NCI-H2227 (cell line): ENCODE measurements around the gene SCRN2.

ENCODE experiments used
- DNase-seq: peaks from one replicate; lab custom pipeline; 2025; ENCODE audit not compliant: unreplicated experiment; lab: John Stamatoyannopoulos, UW

The SCRN2 gene

DNA sequence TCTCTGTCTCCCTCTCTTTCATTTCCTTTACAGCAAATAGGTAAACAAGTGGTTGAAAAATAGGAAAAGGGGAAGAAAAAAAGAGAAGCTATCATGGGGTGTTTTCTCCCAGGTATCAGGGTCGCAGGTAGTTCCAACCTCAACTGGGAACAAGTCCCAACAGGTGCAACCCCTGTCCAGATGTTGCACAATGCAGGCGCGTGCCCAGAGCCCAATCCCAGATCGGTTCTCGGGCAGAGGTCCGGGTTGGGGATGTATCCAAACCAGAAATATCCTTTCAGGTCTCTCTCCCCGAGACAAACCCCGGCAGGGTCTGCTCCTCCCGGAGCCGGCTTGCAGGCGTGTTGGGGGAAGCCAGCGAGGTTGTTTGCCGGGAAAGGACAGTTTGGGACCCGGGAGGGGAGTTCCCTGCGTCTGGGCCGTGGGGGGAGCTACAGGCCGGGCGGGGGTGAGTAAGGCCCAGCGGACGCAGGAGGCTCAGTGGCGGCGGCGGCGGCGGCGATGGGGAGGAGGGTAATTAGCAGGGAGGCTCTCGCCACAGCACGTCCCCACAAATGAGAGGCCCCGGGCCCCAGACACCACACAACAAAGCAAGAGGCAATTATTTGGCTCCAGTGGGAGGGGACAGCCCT lies 31.1 kb upstream of the SCRN2 start:
- peak; percentile 70 for DNase-seq

DNA sequence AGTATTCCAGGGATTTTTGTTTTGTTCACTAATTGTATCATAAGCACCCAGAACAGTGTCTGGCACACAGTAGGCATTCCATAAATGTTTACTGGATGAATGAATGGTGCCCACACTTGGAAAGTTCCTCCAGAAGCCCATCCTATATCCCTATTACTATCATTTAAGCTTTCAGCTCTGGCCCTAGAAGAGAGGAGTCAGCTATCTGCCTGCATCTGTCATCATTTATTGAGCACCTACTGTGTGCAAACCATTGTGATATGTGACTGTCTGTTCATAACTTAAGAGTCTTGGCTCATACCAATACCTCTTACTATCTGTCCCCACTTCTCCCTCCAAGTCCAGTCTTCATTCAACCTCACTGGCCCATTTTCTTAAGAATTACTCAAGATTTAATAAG lies 30.0 kb upstream of the SCRN2 start:
- DNase-seq, result no peak

DNA sequence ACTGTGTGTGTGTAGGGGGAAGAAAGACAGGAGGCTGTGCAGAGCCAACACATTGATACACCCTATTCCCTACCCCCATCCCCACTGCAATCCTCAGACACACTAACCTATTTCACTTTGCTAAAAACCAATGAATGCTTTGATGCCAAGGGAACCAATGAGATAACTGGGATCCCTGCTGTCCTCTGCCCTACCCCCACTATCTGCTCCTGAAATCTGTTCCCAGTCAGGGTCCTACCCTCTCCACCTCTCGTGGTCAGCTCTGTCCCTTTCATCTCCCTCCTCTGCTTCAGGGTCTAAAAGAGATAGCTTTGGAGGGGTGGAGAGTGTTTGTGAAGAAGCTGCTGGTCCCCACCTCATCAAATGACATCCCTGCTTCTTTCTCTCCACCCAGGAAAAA lies 29.0 kb upstream of the SCRN2 start:
- no peak for DNase-seq

DNA sequence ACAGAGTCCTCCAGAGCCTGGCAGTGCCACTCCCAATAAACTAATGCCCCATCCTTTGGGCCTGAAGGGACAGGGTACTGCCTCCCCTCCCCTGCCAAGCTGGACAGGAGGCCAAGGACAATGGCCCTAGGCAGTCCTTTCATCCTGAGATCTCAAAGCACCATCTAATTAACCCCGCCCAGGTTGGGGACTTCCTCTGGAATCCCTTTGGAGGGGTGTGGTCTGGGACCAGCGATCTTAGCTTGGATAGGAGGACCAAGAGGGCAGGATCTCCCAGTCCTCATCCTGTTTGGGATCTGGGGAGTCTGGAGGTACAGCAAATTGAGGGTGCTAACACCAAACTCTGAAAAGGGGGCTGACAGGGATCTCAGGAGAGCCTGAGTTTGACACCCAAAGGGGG lies 28.0 kb upstream of the SCRN2 start:
- no peak for DNase-seq

DNA sequence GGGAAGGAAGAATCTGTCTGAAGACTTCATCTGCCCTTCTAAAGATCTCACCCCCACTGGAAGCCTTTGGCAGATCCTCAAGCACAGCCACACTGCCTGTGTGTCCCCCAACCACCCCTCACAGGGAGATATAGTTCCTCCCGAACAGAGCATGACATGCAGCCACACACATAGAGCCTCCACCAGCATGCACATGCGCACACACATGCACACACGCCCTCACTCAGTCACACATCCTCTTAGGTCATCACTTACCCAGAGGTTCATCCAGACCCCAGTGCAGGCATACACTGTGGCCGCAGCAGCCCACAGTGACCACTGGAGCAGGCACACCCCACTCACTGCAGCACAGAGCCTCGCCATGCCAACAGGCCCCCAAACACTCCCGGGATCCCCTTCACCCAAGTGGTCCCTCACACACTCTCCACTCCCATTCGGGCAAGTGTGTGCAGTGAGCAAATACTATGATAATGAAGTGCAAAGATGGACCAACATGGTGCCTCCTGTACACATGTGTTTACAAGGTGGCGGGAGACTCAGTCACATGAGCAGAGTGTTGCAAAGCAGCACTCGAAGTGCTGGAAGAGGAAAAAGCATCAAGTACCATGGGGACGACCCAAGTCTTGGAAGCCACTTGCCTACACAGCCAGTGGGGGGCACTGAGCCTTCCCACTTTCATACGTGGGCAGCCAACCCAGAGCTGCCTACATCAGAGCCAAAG lies 26.9 kb upstream of the SCRN2 start:
- no peak for DNase-seq

DNA sequence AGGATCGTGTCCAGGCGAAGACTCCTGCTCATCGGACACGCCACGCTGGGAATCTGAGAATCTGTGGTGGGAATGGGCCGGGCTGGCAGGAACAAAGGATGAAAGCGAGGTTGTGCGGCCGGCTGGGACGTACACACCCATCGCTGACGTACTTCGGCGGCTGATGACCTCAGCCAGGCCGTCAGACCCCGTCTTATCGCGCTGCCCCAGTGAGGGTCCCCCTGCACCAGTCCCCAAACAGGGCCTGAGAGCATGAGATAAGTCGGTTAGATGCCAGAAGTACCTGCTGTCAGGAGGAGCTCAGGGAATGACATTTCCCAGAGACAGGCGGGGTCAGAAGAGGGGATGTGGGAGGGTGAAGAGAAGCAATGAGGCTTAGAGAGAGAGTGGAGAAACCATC lies 25.9 kb upstream of the SCRN2 start:
- no peak for DNase-seq

DNA sequence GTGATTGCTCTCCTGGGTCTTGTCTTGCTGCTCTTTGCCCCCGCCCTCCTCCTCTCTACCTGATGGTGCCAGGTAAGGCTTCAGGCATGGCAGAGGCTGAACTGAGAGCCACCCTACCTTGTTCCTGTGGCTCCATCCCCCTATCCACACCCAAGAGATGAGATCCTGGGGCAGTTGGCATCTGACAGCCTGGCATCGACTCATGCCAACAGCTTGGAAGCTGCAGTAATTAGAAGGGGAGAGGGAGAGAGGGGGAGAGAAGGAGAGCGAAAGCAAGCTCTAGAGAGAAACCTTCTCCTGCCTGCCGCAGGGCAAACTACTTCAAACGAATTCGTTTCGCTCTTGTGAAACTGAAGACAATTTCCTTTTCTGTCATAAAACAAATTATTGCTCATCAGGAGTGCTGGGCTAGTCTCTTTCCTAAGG lies 23.7 kb upstream of the SCRN2 start:
- no peak for DNase-seq

DNA sequence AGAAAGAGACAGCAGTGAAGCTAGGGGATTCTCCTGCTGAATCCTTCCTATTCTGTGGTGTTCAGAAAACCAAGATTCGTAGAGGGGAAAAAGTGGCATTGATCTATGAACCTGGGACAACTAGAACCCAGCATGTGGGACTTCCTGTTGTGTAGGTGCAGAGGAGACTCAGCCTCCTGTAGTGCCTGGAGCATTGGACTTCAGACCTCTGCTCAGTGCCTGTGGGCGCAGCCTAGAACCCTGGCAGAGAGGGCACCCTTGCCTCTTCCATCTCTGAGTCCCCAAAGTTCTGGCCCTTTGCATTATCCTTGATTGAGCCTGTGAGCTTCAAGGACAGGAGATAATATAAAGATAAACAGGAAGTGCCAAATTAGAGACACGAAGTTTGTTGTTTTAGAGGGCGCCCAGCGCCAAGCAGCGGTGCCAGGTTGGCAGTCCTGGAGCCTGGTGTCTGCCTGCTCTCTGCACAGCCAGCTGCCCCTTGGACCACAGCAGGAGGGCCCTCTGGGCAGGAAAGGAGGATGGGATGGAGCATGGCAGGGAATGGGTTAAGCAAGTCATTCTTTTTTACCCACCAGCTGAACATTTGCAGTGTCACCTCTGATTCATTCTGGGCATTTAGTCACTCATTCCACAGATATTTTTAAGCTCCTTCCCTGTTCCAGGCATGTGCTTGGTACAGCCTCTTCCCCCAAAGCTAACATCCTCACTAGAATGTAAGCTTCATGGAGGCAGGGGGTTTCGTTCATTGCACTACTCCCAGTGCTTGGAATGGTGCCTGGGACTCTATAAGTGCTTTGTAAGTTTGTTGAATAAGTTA lies 21.8 kb upstream of the SCRN2 start:
- DNase-seq, result no peak

DNA sequence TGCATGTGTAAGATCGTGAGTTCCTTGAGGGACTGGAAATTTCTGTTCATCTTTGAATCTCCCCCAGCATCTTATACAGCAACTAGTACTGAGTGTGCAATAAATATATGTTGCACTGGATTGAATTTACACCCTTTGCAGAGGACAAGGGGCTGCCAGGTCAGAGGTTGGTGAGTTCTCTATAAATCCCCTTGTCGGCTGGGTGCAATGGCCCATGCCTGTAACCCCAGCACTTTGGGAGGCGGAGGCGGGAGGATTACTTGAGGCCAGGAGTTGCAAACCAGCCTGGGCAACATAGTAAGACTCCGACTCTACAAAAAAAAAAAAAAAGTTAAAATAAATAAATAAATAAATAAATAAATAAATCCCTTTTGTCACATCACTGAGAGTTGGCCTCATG lies 19.3 kb upstream of the SCRN2 start:
- DNase-seq, result no peak

DNA sequence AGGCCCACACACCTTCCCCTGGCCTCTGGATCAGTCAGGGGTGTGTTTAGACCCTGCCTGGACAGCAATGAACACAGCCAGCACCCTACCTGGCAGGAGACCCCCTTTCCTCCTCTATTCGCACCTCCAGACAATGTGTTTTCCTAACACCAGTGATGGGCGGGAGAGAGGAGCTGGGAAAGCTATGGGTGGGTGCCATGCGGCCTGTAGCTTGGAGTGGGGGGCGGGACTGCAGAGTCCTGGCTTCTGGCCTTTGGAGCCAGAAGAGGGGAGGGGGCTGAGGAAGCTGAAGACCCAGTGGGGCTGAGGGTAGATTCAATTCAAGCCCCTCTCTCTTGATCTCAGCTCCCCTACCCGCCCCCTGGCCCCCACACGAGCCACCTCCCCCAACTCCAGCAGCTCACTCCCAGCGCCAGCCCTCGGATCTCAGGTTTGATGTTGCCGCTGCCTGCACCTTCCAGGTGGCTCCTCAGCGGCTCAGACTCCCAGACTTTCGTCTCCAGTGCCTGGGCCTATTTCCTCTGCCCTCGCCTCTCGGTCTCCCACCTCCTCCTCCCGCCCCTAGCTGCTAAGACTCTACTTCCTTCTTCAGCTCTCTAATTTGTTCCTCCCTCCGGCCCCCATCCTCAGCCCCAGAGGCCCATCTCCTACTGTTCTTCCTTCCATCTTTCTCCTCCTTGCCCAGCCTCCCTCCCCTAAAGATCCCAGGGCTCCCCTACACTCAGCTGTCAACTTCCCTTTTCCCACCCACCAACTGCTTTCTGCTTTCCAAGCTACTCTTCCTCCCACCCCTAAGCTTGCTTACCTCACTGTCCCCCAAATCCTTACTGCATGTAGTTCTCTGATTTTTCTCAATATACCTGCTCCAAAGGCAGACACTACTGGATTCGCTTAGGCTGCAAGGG lies 16.7 kb upstream of the SCRN2 start:
- no peak for DNase-seq

DNA sequence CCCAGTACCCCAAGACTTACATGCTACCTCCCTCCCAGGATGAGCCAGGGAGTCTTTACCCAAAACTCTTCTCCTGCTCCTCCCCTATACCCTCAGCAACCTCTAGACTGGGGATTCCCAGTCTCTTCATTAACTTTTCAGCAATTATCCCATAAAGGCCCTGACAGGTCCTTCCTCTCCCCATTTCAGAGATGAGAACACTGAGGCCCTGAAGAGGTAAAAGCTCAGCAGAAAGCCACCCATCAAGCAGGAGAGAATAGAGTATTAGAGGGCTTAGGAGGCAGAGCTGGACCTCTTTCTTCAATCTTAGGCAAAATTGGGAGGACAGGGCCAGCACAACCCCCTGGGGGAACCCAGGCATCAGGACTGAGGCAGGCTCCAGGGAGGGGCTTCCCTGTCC lies 15.8 kb upstream of the SCRN2 start:
- no peak for DNase-seq

DNA sequence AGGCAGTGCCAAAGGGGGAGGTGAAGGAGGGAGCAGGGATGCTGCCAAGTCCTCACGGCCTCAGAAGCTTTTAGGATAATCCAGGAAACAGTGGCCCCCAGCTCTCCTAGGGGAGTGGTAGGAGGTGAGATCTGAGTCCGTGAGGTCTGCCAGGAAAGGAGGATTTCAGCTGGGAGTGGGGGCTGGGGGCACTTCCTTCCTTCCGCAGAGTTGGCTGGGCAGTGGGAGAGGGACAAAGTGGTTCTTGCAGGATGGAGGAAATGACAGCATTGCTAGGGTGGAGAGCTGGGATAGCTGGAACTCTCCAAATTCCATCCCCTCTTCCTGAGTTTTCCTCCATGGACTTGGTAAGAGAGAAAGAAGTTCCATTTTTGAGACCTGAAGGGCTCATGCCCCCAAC lies 14.7 kb upstream of the SCRN2 start:
- no peak for DNase-seq

DNA sequence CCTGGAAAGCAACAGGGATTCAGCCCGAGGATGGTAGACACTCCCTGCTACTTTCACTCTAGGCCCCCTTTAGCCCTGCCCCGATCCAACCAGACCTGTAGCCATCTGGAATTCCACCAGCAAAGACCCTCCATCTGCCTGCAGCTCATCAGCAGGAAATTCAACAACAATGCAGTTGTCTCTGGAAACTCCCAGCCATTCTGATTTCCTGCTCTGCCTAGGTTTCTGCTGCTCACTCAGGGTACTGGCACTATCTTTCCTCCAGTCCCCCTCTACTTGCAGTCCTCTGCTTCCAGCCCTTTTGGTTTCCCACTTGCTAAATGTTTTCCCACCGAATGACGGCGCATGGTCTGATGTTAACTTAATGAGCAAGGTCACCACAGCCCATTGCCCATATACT lies 12.5 kb upstream of the SCRN2 start:
- DNase-seq, result no peak

DNA sequence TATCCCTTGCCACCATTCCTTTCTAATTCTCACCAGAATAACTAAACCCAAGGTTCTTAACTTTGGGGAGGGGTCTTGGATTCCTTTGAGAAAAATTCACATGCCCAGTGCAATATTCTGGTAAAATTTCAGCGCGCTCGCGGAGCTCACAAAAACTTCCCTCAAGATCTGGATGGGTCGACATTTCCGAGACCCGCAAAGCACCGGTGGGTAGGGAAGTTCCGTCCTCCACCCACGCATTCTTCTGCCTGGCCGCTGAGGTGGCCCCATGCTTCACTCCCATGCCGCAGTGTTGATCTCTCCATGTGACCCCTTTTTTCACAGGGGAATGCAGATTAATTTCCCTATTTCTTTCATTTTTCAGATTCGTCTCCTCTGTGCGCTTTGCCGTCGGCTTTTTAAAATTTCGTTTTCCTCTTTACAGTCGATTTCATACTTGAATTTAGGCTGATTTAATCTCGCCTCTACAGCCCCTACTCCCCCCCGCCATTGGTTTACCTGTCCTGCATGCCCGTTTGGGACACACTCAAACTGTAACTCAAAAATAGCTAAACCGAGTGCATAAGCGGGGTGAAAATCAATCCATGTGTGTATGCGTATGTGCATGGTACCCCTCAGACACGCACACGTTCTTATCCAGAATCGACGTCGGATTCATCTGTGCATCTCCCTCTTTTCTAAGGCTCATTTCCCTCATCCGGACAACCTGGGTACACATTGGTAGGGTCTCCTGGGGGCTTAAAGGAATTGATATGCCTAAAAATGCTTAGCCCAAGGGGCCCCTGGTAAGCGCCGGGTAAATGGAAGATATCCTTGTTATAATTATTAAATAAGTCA lies 11.3 kb upstream of the SCRN2 start:
- DNase-seq, result no peak

DNA sequence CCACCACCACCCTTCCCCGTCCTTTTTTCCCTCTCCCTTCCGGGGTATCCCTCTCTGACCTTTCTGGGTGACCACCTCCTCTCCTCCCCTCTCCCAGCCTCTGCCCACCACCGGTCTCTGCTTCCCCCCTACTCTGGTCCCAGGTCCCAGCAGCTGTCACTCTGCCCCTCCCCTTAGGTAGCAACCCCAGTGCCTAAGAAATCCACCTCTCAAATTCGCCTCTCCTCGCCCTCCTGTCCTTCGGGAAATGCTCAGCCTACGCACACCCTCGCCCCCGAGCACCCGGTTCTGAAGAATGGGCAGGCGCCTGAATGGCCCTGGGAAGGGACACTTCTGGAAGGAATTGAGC lies 10.7 kb upstream of the SCRN2 start:
- no peak for DNase-seq

DNA sequence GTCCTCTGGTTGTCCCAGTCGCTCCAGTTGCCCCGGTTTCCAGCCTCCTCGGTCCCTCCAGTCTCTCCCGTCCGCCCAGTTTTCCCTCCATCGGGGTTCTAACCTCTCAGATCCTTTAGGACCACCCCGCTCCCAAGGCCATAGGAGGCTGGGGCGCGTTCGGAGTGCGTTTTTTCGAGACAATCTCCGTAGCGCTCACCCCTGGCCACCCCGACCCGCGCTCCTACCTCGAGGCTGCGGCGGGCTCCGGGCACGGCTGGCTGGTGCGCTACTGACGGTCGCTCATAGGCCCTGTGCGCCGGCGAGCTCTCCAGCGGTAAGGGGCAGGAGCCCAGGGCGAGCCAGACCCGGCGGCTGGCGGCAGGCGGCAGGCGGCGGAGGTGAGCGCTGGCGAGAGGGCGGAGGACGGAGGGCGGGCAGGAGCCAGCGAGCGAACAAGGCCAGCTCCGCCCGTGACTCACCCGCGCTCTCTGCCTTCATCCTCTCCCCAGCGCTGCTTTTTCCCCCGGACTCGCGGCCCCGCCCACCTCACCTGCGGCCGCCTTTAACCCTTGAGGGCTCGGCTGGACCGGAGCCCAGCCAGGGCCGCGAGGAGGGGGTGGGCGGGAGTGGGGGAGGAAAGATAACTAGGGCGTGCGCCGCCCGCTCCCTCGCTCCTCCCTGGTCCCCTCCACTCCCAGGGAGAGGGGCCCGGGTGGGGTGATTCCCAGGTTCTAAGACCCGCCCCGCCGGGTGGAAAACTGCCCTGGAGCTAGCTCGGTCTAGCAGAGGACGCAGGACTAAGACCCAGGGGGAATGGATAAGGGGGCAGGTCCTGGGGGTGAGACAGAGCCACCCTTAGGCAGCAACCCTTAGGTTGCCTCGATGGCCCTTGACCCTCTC lies 9.9 kb upstream of the SCRN2 start, which contains the start of gene SP6:
TSS of gene SP6 (minus strand) at position 472 of the 882 bp plus-strand sequence. CDS start 2,734 bp downstream, outside the sequence.
- peak; percentile 74 for DNase-seq

DNA sequence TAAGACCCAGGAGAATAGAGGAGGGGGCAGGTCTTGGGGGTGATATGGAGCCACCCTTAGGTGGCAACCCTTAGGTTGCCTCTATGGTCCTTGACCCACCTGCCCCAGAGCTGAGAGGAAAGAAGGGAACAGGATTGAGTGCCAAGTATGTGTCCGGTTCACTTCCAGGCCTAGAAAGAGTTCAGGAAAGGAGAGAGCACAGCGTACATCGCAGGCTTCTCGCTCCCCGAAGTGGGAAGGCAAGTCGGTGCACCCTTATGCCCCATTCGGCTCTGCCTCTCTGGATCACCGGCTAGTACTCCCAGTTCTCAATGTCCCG lies 9.3 kb upstream of the SCRN2 start:
- no peak for DNase-seq

DNA sequence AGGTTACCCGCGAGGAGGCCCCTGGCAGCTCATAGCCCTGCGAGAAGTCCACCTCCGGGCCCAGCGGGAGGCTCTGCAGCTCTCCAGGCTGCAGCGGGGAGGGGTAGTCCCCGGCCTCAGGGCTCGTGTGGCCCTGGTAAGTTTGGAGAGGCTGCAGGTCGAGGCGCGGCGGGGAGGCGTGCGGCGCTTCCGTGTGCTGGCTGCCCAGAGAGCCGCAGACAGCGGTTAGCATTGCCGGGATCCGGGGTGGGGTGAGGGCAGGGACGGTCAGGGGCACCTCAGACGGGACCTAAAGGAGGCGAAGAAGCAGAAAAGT lies 7.1 kb upstream of the SCRN2 start:
- DNase-seq, result no peak

DNA sequence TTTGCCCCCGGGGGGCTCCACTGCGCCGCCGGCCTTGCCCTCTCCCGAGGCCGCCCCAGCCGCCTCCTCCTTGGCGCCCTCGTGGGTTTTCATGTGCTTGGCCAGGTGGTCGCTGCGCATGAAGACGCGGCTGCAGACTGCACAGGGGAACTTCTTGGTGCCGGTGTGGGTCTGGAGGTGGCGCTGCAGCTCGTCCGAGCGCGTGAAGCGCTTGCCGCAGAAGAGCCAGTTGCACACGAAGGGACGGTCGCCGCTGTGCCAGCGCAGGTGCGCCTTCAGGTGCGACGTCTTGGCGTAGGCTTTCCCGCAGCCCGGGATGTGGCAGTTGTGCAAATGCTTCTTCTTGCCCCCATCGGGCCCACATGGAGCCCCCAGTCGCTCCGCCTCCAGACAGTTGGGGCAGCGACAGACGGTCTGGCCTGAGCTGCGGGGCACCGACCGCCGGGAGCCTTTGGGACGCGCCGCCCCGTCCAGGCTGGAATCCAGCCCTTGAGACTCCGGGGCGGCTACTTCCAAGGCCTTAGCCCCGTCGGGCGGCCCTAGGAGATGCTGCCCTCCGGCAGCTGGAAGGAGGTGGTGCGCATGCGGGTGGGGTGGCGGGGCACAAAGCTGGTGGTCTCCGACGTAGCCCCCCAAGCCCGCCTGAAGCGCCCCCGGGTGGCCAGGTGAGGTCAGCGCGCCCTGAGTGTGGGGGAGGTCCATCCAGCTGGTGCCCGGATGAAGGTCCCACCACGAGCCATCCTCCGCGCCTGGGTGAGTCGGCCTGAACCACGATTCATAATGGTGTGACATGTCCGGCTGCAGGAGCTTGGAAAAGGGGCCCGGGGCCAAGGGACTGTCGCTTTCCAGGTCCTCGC lies 6.5 kb upstream of the SCRN2 start:
- DNase-seq, result no peak
